RWPE2 (cell line): ENCODE results near the gene GNG13.
A peak's percentile ranks its signal among the peaks of the same experiment; 100 is the strongest.

Experiments
- ATAC-seq: fragments of 200-7000 bp; cut with Tn5 transposase; 3 replicates; pipeline ENCODE4 v1.9.1; 2021; ENCODE audit warnings: low read depth
- DNase-seq: peaks from one replicate; pipeline ENCODE4 v3.0.0-alpha.2; 2020; ENCODE audit warnings: low spot score
- H3K27ac ChIP-seq: fragments of 450-650 bp; 2 replicates; pipeline ENCODE4 v1.5.1; 2017; ENCODE audit warnings: mild to moderate bottlenecking; ENCODE audit not compliant: poor library complexity, severe bottlenecking
- H3K27me3 ChIP-seq: fragments of 250-450 bp; sonication (Bioruptor Pico); 2 replicates; pipeline ENCODE4 v1.5.1; 2021; ENCODE audit warnings: mild to moderate bottlenecking, moderate library complexity; ENCODE audit not compliant: insufficient read depth, poor library complexity, severe bottlenecking
- H3K36me3 ChIP-seq: fragments of 250-450 bp; sonication (Bioruptor Pico); 2 replicates; pipeline ENCODE4 v1.5.1; 2020; ENCODE audit warnings: low read depth, mild to moderate bottlenecking, moderate library complexity
- H3K4me1 ChIP-seq: fragments of 250-450 bp; sonication (Bioruptor Pico); 2 replicates; pipeline ENCODE4 v1.5.1; 2021; ENCODE audit warnings: mild to moderate bottlenecking, moderate library complexity; ENCODE audit not compliant: insufficient read depth, poor library complexity, severe bottlenecking
- H3K4me3 ChIP-seq: fragments of 250-450 bp; sonication (Bioruptor Pico); 2 replicates; pipeline ENCODE4 v1.5.1; 2021; ENCODE audit warnings: mild to moderate bottlenecking, moderate library complexity; ENCODE audit not compliant: severe bottlenecking
- H3K9me3 ChIP-seq: fragments of 250-450 bp; sonication (Bioruptor Pico); 2 replicates; pipeline ENCODE4 v1.5.1; 2021; ENCODE audit warnings: mild to moderate bottlenecking, moderate library complexity; ENCODE audit not compliant: severe bottlenecking
- CTCF ChIP-seq: fragments of 450-650 bp; IDR thresholded peaks from one replicate; pipeline ENCODE4 v1.5.1; 2017; ENCODE audit warnings: mild to moderate bottlenecking, moderate library complexity; ENCODE audit not compliant: poor library complexity, severe bottlenecking

GNG13 gene

GRCh38 chr16:845351-845745 is 44.8 kb upstream of the GNG13 start:
- no peaks in the 10 kb centered on the region for H3K9me3 ChIP-seq
- no peak for TF ChIP-seq CTCF
- DNase-seq (no peak), ATAC-seq (no peak)
- no peaks in the 10 kb centered on the region for H3K36me3 ChIP-seq
- no peaks in the 10 kb centered on the region for H3K27me3 ChIP-seq
- H3K4me3 ChIP-seq: no peak overlapping the region
- H3K4me1 ChIP-seq: no peaks in the 10 kb centered on the region
- H3K27ac ChIP-seq: no peak overlapping the region

- no peak overlapping the region for H3K27ac ChIP-seq
- ATAC-seq (no peak), DNase-seq (peak; percentile 55)
- H3K4me1 ChIP-seq: no peaks in the 10 kb centered on the region
- no peaks in the 10 kb centered on the region for H3K9me3 ChIP-seq
- H3K4me3 ChIP-seq: no peak overlapping the region
- H3K27me3 ChIP-seq: no peaks in the 10 kb centered on the region
- H3K36me3 ChIP-seq: no peaks in the 10 kb centered on the region
- no peak for TF ChIP-seq CTCF
Measured at GRCh38 chr16:844638-845350, 44.3 kb upstream of the GNG13 start.

GRCh38 chr16:843771-844170 is 43.2 kb upstream of the GNG13 start:
- Histone ChIP-seq H3K9me3 (no peaks in the 10 kb centered on the region), H3K27me3 (no peaks in the 10 kb centered on the region), H3K4me3 (no peak overlapping the region), H3K36me3 (no peaks in the 10 kb centered on the region), H3K27ac (no peak overlapping the region), H3K4me1 (no peaks in the 10 kb centered on the region)
- no peak for ATAC-seq
- DNase-seq: peak; percentile 62
- TF ChIP-seq CTCF: no peak

- no peak for TF ChIP-seq CTCF
- no peak for ATAC-seq
- Histone ChIP-seq H3K27me3 (no peaks in the 10 kb centered on the region), H3K9me3 (no peaks in the 10 kb centered on the region), H3K36me3 (no peaks in the 10 kb centered on the region), H3K27ac (no peak overlapping the region), H3K4me3 (no peak overlapping the region), H3K4me1 (no peaks in the 10 kb centered on the region)
- DNase-seq: no peak
Measured at GRCh38 chr16:842711-843560, 42.4 kb upstream of the GNG13 start.
